K562 (cell line): Measurements from ENCODE around the gene PHKG2. TPM values are rescaled to one million over a fixed set of nuclear protein-coding genes. Genes with fewer than 3 reads are reported as not detected.

Source experiments
- CHAMP1 ChIP-seq: fragments of 450-650 bp; IDR thresholded peaks from 2 replicates; pipeline ENCODE4 v1.6.1; 2016; ENCODE audit warnings: mild to moderate bottlenecking
- CTBP1 ChIP-seq: fragments of 450-650 bp; IDR thresholded peaks from 2 replicates; pipeline ENCODE4 v1.6.1; 2016; ENCODE audit warnings: borderline replicate concordance
- EWSR1 ChIP-seq: fragments of 450-650 bp; IDR thresholded peaks from 2 replicates; pipeline ENCODE4 v1.6.1; 2018; ENCODE audit warnings: borderline replicate concordance, mild to moderate bottlenecking, low read depth, moderate library complexity; ENCODE audit not compliant: partially characterized antibody
- FUS ChIP-seq: fragments of 200-400 bp; formaldehyde crosslinking; optimal IDR thresholded peaks from 2 replicates; pipeline ENCODE3; 2017; ENCODE audit warnings: low read depth, low read length
- HDAC1 ChIP-seq, 2 experiments: fragments of 450-650 bp; IDR thresholded peaks; 2 replicates each; pipeline ENCODE4 v1.6.1; 2016 to 2017; ENCODE audit warnings: inconsistent platforms in 1 of 2, mild to moderate bottlenecking in 1 of 2, moderate library complexity in 1 of 2
- KLF6 ChIP-seq: fragments of 250-450 bp; sonication (Bioruptor Pico); IDR thresholded peaks from 2 replicates; pipeline ENCODE4 v1.4.0; 2020; ENCODE audit warnings: mild to moderate bottlenecking, moderate library complexity, borderline replicate concordance
- MECOM ChIP-seq: fragments of 250-450 bp; sonication (Bioruptor Pico); IDR thresholded peaks from 2 replicates; pipeline ENCODE4 v1.8.0; 2022; ENCODE audit warnings: inconsistent platforms
- MYNN ChIP-seq, 2 experiments: sonication (generic); formaldehyde crosslinking in 1 of 2; IDR thresholded peaks; 2 replicates each; pipeline versions ENCODE4 v1.5.0 to v1.6.1; 2016 to 2020; ENCODE audit warnings: antibody characterized with exemption in 1 of 2, missing genetic modification reagents in 1 of 2
- NFXL1 ChIP-seq: fragments of 450-650 bp; formaldehyde crosslinking; IDR thresholded peaks from 2 replicates; pipeline ENCODE4 v1.4.0; 2021; ENCODE audit warnings: mild to moderate bottlenecking
- POLR2AphosphoS5 ChIP-seq: IDR thresholded peaks from 2 replicates; pipeline ENCODE4 v1.6.1; 2011; ENCODE audit warnings: mild to moderate bottlenecking, low read depth, low read length, moderate library complexity; ENCODE audit not compliant: control insufficient read depth, insufficient read depth
- RAD51 ChIP-seq: fragments of 450-650 bp; IDR thresholded peaks from 2 replicates; pipeline ENCODE4 v1.7.1; 2016; ENCODE audit warnings: low read depth, mild to moderate bottlenecking, borderline replicate concordance
- SMAD1 ChIP-seq: fragments of 150-350 bp; IDR thresholded peaks from 2 replicates; pipeline ENCODE4 v1.6.1; 2014; ENCODE audit warnings: low read length, low read depth; ENCODE audit not compliant: partially characterized antibody
- SMAD2 ChIP-seq: fragments of 150-350 bp; IDR thresholded peaks from 2 replicates; pipeline ENCODE4 v1.6.1; 2014; ENCODE audit warnings: low read depth, mild to moderate bottlenecking, low read length
- THAP12 ChIP-seq: fragments of 250-450 bp; sonication (Bioruptor Pico); IDR thresholded peaks from 2 replicates; pipeline ENCODE4 v1.9.0; 2021; ENCODE audit warnings: mild to moderate bottlenecking, inconsistent platforms
- ZNF436 ChIP-seq: fragments of 250-450, 450-650 bp; sonication (Bioruptor Pico); formaldehyde crosslinking; IDR thresholded peaks from 2 replicates; pipeline ENCODE4 v1.7.0; 2020; ENCODE audit warnings: mild to moderate bottlenecking
- polyA plus RNA-seq, 8 experiments: library from polyadenylated mRNA; depleted of rRNA in 4 of 8; stranded (reverse) in 5 of 8; unstranded in 3 of 8; fragments of >200 nt; fragmentation: Nextera tagmentation in 2 of 8; fragmentation: Illumina TruSeq in 1 of 8; extraction: Ambion mirVana in 2 of 8; extraction: Trizol in 1 of 8; gene quantifications; 2 replicates each; pipeline versions ENCODE4 v1.2.1 to v1.2.3, GENCODE V29; 2011 to 2014; ENCODE audit warnings: inconsistent platforms in 1 of 8, missing spikeins in 1 of 8
- total RNA-seq, 7 experiments: library from RNA; depleted of rRNA in 6 of 7; stranded (reverse); fragments of >200 nt in 6 of 7; fragmentation: Illumina TruSeq in 2 of 7; extraction: Trizol in 2 of 7; gene quantifications; 2 replicates each; pipeline versions ENCODE4 v1.2.1 to v1.2.3, GENCODE V29; 2011 to 2021; ENCODE audit warnings: low replicate concordance in 1 of 7
- TF ChIP-seq, protein P1 (sequence below): conservative IDR thresholded peaks from 2 replicates; pipeline ENCODE4 v1.6.1; 2011; ENCODE audit warnings: low read depth, mild to moderate bottlenecking, low read length; ENCODE audit not compliant: control insufficient read depth
- TF ChIP-seq, protein P2 (sequence below): fragments of 200-800 bp; sonication (Bioruptor generic); IDR thresholded peaks from 2 replicates; pipeline ENCODE4 v1.6.1; 2017; ENCODE audit warnings: missing genetic modification characterization, missing compliant biosample characterization
- TF ChIP-seq, protein P3 (sequence below): sonication (generic); formaldehyde crosslinking; IDR thresholded peaks from 2 replicates; pipeline ENCODE4 v1.5.0; 2020; ENCODE audit warnings: missing genetic modification reagents

The PHKG2 gene
- total and polyA plus RNA-seq, 9 of the 15 experiments (the other 6 are each of a cell fraction or from before 2014, with no cell fraction given), result 5.8 to 54.2 (median 30.7) TPM

- TF ChIP-seq, protein P1, sequence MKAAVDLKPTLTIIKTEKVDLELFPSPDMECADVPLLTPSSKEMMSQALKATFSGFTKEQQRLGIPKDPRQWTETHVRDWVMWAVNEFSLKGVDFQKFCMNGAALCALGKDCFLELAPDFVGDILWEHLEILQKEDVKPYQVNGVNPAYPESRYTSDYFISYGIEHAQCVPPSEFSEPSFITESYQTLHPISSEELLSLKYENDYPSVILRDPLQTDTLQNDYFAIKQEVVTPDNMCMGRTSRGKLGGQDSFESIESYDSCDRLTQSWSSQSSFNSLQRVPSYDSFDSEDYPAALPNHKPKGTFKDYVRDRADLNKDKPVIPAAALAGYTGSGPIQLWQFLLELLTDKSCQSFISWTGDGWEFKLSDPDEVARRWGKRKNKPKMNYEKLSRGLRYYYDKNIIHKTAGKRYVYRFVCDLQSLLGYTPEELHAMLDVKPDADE, result no peak
- TF ChIP-seq CTBP1 (peak; percentile 47; the same call in 1 of the 2 replicates), CHAMP1 (no peak), RAD51 (peak; percentile 97), POLR2AphosphoS5 (peak; percentile 68), NFXL1 (CRISPR knock-in tag) (0 out of 2 replicates have a peak, but pooled peaks have one; percentile 41), MYNN (IDR thresholded peaks at IDR 0.05) (0 out of 2 replicates have a peak, but pooled peaks have one; percentile 21), MYNN (CRISPR knock-in tag; IDR thresholded peaks at IDR 0.05) (no peak), ZNF436 (no peak), MECOM (CRISPR knock-in tag) (no peak), FUS (no peak), SMAD1 (peak; percentile 60), KLF6 (CRISPR knock-in tag) (no peak), SMAD2 (no peak), THAP12 (0 out of 2 replicates have a peak, but pooled peaks have one; percentile 8), EWSR1 (no peak), HDAC1 (IDR thresholded peaks at IDR 0.05) (peak in 1 of 2 experiments; percentile 68; a peak in 2 of 4 replicates)
- TF ChIP-seq, protein P2, sequence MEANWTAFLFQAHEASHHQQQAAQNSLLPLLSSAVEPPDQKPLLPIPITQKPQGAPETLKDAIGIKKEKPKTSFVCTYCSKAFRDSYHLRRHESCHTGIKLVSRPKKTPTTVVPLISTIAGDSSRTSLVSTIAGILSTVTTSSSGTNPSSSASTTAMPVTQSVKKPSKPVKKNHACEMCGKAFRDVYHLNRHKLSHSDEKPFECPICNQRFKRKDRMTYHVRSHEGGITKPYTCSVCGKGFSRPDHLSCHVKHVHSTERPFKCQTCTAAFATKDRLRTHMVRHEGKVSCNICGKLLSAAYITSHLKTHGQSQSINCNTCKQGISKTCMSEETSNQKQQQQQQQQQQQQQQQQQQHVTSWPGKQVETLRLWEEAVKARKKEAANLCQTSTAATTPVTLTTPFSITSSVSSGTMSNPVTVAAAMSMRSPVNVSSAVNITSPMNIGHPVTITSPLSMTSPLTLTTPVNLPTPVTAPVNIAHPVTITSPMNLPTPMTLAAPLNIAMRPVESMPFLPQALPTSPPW (CRISPR knock-in tag), result peak; percentile 64
- TF ChIP-seq, protein P3, sequence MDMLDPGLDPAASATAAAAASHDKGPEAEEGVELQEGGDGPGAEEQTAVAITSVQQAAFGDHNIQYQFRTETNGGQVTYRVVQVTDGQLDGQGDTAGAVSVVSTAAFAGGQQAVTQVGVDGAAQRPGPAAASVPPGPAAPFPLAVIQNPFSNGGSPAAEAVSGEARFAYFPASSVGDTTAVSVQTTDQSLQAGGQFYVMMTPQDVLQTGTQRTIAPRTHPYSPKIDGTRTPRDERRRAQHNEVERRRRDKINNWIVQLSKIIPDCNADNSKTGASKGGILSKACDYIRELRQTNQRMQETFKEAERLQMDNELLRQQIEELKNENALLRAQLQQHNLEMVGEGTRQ (CRISPR knock-in tag), result peak; percentile 98
Measured at GRCh38 chr16:30747799-30748633, at the start of gene PHKG2 (continued).
